ENCODE measurements around the gene RASAL3.

RASAL3 gene

DNA sequence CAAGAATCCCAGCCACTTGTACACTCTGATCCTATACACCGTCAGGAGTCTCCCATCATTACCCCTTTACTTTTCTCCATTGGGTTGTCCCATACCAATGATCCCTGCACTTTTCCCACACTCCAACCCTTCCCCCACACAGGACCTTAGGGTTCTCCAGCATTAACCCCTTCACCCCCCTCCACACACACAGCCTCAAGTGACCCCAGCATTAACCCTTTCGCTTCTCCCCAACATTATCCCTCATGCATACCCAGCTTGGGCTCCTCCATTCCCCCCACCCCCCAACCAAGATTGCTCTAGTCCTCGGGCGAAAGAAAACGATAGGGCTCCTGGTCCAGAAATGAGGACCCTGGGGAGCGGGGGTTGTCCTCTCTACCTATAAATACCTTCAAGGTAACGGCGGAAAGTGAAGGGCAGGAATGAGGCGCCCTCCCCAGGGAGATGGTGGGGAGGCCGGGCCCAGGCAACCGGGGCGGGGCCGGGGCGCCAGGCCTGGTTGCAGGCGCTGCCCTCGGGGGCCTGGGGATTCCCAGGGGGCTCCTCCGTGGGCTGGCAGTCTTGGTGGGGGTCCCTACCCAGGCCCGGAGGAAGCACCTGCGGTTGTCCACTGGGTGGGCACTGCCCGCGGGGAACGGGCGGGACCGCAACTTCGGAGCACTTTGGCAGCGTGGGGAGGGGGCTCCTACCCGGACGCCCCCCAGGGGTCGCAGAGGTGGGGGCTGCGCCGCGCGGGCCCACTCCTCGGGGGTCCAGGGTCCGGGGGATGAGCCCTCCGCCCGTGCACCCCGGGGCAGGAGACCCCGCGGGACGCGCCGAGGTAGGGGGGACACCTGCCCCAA, 15.3 kb downstream of the RASAL3 start:
- no peak for ATAC-seq
- TF ChIP-seq ZNF8 (CRISPR knock-in tag; IDR thresholded peaks at IDR 0.05) (no peak), ESRRG (CRISPR knock-in tag; IDR thresholded peaks at IDR 0.05) (no peak), BACH2 (CRISPR knock-in tag; IDR thresholded peaks at IDR 0.05; ENCODE audit: borderline replicate concordance) (no peak), ZC3H10 (CRISPR knock-in tag; IDR thresholded peaks at IDR 0.05) (no peak), CSDC2 (CRISPR knock-in tag; IDR thresholded peaks at IDR 0.05) (no peak), PPARA (CRISPR knock-in tag; IDR thresholded peaks at IDR 0.05; ENCODE audit: borderline replicate concordance) (no peak), RARB (CRISPR knock-in tag; IDR thresholded peaks at IDR 0.05) (no peak), ARNTL (CRISPR knock-in tag; IDR thresholded peaks at IDR 0.05; ENCODE audit: borderline replicate concordance, low read depth) (no peak), TOX (CRISPR knock-in tag; IDR thresholded peaks at IDR 0.05; ENCODE audit: borderline replicate concordance) (no peak)
- TF ChIP-seq, protein P1, sequence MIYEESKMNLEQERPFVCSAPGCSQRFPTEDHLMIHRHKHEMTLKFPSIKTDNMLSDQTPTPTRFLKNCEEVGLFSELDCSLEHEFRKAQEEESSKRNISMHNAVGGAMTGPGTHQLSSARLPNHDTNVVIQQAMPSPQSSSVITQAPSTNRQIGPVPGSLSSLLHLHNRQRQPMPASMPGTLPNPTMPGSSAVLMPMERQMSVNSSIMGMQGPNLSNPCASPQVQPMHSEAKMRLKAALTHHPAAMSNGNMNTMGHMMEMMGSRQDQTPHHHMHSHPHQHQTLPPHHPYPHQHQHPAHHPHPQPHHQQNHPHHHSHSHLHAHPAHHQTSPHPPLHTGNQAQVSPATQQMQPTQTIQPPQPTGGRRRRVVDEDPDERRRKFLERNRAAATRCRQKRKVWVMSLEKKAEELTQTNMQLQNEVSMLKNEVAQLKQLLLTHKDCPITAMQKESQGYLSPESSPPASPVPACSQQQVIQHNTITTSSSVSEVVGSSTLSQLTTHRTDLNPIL (CRISPR knock-in tag; IDR thresholded peaks at IDR 0.05; ENCODE audit: low read depth), result no peak

DNA sequence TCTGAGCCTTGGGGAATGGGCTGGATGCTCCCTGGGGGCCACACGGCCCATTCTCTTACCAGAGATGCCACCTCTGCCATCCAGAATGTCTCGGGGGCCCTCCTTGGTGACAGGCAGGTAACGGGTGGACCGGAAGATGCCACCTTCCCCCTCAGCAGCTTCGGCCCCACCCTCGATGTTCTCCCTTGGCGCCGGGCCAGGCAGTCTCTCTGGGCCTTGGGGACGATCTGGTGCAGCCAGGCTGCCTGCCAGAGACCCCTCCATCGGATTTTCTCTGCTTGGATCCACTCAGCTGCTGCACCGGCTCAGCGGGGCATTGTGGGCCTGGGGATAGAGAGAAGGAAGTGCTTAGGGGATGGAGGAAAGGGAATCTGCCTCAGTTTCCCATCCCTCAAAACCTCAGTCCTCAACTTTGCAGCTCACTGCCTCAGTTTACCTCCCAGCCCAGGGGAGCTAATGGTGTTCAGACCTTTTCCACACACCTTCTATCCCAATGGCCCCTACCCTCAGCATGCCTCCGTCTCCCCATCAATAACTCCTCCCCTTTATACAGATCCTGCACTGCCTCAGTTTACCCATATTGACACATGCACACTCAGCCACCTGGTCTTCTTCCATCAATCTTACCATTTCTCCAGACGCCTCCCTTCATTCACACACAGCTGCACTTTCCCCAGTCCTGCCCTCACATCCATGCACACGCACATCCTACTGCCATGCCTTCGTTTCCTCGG, 16.1 kb downstream of the RASAL3 start:
- no peak for TF ChIP-seq ZC3H10 (CRISPR knock-in tag; IDR thresholded peaks at IDR 0.05)
- TF ChIP-seq, protein P1 (CRISPR knock-in tag; IDR thresholded peaks at IDR 0.05; ENCODE audit: low read depth), result no peak
- TF ChIP-seq CSDC2 (CRISPR knock-in tag; IDR thresholded peaks at IDR 0.05), result no peak
- TF ChIP-seq ZNF8 (CRISPR knock-in tag; IDR thresholded peaks at IDR 0.05), result no peak
- no peak for ATAC-seq

DNA sequence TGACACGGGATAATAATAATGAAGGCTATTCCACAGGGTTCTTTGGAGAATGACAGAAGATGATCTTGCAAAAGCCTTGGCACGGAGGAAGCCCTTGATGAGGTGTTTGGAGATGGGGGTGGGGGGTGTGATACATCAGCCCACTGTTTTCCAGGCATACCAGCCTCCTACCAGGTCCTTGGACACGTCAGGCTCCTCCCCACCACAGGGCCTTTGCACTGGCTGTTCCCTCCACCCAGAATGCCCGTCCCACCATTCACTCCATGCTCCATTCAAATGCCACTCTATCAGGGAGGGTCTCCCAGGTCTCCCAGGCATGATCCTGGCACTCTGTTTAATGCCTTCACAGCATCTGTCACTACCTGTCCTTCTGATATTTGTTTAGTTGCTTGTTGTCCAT, 17.3 kb downstream of the RASAL3 start:
- ATAC-seq, result no peak

More for the DNA sequence above, 17.3 kb downstream of the RASAL3 start:
- TF ChIP-seq ZFP3 (CRISPR knock-in tag; IDR thresholded peaks at IDR 0.05) (no peak), ZFP30 (CRISPR knock-in tag; IDR thresholded peaks at IDR 0.05) (no peak), ESRRG (CRISPR knock-in tag; IDR thresholded peaks at IDR 0.05) (no peak), OSR1 (CRISPR knock-in tag; IDR thresholded peaks at IDR 0.05) (no peak), ZNF565 (CRISPR knock-in tag; conservative IDR thresholded peaks at IDR 0.05; ENCODE audit: low read depth) (no peak), ZNF8 (CRISPR knock-in tag; IDR thresholded peaks at IDR 0.05) (no peak), ZC3H10 (CRISPR knock-in tag; IDR thresholded peaks at IDR 0.05) (no peak), TOX (CRISPR knock-in tag; IDR thresholded peaks at IDR 0.05; ENCODE audit: borderline replicate concordance) (no peak), ZNF70 (CRISPR knock-in tag; IDR thresholded peaks at IDR 0.05) (no peak), PPARA (CRISPR knock-in tag; IDR thresholded peaks at IDR 0.05; ENCODE audit: borderline replicate concordance) (no peak), TCF4 (CRISPR knock-in tag; IDR thresholded peaks at IDR 0.05; ENCODE audit: borderline replicate concordance) (no peak), GLIS3 (CRISPR knock-in tag; IDR thresholded peaks at IDR 0.05) (no peak), CSDC2 (CRISPR knock-in tag; IDR thresholded peaks at IDR 0.05) (no peak), SNAI2 (CRISPR knock-in tag; IDR thresholded peaks at IDR 0.05) (no peak)
- TF ChIP-seq, protein P2, sequence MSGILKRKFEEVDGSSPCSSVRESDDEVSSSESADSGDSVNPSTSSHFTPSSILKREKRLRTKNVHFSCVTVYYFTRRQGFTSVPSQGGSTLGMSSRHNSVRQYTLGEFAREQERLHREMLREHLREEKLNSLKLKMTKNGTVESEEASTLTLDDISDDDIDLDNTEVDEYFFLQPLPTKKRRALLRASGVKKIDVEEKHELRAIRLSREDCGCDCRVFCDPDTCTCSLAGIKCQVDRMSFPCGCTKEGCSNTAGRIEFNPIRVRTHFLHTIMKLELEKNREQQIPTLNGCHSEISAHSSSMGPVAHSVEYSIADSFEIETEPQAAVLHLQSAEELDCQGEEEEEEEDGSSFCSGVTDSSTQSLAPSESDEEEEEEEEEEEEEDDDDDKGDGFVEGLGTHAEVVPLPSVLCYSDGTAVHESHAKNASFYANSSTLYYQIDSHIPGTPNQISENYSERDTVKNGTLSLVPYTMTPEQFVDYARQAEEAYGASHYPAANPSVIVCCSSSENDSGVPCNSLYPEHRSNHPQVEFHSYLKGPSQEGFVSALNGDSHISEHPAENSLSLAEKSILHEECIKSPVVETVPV (CRISPR knock-in tag; IDR thresholded peaks at IDR 0.05), result no peak
- TF ChIP-seq, protein P3, sequence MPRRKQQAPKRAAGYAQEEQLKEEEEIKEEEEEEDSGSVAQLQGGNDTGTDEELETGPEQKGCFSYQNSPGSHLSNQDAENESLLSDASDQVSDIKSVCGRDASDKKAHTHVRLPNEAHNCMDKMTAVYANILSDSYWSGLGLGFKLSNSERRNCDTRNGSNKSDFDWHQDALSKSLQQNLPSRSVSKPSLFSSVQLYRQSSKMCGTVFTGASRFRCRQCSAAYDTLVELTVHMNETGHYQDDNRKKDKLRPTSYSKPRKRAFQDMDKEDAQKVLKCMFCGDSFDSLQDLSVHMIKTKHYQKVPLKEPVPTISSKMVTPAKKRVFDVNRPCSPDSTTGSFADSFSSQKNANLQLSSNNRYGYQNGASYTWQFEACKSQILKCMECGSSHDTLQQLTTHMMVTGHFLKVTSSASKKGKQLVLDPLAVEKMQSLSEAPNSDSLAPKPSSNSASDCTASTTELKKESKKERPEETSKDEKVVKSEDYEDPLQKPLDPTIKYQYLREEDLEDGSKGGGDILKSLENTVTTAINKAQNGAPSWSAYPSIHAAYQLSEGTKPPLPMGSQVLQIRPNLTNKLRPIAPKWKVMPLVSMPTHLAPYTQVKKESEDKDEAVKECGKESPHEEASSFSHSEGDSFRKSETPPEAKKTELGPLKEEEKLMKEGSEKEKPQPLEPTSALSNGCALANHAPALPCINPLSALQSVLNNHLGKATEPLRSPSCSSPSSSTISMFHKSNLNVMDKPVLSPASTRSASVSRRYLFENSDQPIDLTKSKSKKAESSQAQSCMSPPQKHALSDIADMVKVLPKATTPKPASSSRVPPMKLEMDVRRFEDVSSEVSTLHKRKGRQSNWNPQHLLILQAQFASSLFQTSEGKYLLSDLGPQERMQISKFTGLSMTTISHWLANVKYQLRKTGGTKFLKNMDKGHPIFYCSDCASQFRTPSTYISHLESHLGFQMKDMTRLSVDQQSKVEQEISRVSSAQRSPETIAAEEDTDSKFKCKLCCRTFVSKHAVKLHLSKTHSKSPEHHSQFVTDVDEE (CRISPR knock-in tag; IDR thresholded peaks at IDR 0.05), result no peak
- TF ChIP-seq, protein P1 (CRISPR knock-in tag; IDR thresholded peaks at IDR 0.05; ENCODE audit: low read depth), result no peak
- TF ChIP-seq, protein P4, sequence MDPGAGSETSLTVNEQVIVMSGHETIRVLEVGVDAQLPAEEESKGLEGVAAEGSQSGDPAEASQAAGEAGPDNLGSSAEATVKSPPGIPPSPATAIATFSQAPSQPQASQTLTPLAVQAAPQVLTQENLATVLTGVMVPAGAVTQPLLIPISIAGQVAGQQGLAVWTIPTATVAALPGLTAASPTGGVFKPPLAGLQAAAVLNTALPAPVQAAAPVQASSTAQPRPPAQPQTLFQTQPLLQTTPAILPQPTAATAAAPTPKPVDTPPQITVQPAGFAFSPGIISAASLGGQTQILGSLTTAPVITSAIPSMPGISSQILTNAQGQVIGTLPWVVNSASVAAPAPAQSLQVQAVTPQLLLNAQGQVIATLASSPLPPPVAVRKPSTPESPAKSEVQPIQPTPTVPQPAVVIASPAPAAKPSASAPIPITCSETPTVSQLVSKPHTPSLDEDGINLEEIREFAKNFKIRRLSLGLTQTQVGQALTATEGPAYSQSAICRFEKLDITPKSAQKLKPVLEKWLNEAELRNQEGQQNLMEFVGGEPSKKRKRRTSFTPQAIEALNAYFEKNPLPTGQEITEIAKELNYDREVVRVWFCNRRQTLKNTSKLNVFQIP (CRISPR knock-in tag; IDR thresholded peaks at IDR 0.05; ENCODE audit: borderline replicate concordance, low read depth), result no peak
- TF ChIP-seq, protein P5, sequence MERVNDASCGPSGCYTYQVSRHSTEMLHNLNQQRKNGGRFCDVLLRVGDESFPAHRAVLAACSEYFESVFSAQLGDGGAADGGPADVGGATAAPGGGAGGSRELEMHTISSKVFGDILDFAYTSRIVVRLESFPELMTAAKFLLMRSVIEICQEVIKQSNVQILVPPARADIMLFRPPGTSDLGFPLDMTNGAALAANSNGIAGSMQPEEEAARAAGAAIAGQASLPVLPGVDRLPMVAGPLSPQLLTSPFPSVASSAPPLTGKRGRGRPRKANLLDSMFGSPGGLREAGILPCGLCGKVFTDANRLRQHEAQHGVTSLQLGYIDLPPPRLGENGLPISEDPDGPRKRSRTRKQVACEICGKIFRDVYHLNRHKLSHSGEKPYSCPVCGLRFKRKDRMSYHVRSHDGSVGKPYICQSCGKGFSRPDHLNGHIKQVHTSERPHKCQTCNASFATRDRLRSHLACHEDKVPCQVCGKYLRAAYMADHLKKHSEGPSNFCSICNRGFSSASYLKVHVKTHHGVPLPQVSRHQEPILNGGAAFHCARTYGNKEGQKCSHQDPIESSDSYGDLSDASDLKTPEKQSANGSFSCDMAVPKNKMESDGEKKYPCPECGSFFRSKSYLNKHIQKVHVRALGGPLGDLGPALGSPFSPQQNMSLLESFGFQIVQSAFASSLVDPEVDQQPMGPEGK (CRISPR knock-in tag; IDR thresholded peaks at IDR 0.05; ENCODE audit: borderline replicate concordance), result no peak
